ENCODE results near the gene CBY3.
"Not testable (repeated sequence)": the region's sequence is repeated elsewhere in the genome, so short reads cannot be mapped to it uniquely, and the experiment has no call there.

DNA sequence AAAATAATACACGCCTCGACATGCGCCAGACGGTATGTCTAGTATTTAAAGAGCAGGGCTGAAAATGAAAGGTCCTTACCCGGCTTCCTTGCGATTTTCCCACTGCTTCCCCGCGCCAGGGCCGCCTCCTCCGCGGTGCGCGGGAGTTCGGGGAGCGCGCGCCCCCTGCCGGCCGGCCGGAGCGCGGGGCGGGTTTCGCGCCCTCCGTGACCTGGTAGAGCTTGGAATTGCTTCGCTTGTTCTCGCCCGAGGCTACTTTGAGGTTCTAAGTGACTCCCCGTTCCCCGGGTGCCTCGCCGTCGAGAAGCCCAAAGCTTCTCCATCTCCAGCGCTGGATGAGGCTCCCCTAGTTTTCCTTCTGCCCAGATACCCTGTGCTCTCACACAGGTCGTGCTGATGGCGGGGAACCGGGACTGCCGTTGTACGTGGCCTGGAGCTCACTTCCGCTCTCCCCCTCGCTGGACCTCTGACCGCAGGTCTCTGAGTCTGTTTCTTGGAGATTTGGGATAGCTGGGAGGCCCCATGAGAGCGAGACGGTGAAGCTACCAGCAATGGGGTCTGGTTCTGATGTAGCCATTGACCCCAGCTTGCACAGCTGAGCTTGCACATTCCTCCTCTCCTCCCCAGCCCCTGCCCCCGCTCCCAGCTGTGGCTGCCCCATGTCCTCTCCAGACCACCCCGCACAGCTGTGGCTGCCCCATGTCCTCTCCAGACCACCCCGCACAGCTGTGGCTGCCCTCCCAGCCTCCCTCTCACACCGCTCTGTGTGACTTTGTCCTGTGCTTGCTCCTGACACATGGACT, 46.3 kb downstream of the CBY3 start:
- not testable (repeated sequence) for TF ChIP-seq POLR2A (IDR thresholded peaks at IDR 0.05; ENCODE audit: low read length); RAD21 (conservative IDR thresholded peaks at IDR 0.05 in 1 of 2, IDR thresholded peaks at IDR 0.05 in 1 of 2); MAZ (IDR thresholded peaks at IDR 0.05; ENCODE audit: borderline replicate concordance, low read depth, low read length); RNF2 (IDR thresholded peaks at IDR 0.05; ENCODE audit: borderline replicate concordance, low read depth); NR3C1 (IDR thresholded peaks at IDR 0.05); EP300 (IDR thresholded peaks at IDR 0.05); MAFK (IDR thresholded peaks at IDR 0.05; ENCODE audit: partially characterized antibody); RFX5 (IDR thresholded peaks at IDR 0.05); SMC3 (IDR thresholded peaks at IDR 0.05)
- TF ChIP-seq, protein P1, sequence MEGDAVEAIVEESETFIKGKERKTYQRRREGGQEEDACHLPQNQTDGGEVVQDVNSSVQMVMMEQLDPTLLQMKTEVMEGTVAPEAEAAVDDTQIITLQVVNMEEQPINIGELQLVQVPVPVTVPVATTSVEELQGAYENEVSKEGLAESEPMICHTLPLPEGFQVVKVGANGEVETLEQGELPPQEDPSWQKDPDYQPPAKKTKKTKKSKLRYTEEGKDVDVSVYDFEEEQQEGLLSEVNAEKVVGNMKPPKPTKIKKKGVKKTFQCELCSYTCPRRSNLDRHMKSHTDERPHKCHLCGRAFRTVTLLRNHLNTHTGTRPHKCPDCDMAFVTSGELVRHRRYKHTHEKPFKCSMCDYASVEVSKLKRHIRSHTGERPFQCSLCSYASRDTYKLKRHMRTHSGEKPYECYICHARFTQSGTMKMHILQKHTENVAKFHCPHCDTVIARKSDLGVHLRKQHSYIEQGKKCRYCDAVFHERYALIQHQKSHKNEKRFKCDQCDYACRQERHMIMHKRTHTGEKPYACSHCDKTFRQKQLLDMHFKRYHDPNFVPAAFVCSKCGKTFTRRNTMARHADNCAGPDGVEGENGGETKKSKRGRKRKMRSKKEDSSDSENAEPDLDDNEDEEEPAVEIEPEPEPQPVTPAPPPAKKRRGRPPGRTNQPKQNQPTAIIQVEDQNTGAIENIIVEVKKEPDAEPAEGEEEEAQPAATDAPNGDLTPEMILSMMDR (IDR thresholded peaks at IDR 0.05) = not testable (repeated sequence)
- TF ChIP-seq, protein P2, sequence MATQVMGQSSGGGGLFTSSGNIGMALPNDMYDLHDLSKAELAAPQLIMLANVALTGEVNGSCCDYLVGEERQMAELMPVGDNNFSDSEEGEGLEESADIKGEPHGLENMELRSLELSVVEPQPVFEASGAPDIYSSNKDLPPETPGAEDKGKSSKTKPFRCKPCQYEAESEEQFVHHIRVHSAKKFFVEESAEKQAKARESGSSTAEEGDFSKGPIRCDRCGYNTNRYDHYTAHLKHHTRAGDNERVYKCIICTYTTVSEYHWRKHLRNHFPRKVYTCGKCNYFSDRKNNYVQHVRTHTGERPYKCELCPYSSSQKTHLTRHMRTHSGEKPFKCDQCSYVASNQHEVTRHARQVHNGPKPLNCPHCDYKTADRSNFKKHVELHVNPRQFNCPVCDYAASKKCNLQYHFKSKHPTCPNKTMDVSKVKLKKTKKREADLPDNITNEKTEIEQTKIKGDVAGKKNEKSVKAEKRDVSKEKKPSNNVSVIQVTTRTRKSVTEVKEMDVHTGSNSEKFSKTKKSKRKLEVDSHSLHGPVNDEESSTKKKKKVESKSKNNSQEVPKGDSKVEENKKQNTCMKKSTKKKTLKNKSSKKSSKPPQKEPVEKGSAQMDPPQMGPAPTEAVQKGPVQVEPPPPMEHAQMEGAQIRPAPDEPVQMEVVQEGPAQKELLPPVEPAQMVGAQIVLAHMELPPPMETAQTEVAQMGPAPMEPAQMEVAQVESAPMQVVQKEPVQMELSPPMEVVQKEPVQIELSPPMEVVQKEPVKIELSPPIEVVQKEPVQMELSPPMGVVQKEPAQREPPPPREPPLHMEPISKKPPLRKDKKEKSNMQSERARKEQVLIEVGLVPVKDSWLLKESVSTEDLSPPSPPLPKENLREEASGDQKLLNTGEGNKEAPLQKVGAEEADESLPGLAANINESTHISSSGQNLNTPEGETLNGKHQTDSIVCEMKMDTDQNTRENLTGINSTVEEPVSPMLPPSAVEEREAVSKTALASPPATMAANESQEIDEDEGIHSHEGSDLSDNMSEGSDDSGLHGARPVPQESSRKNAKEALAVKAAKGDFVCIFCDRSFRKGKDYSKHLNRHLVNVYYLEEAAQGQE (IDR thresholded peaks at IDR 0.05) = not testable (repeated sequence)
- TF ChIP-seq, protein P3, sequence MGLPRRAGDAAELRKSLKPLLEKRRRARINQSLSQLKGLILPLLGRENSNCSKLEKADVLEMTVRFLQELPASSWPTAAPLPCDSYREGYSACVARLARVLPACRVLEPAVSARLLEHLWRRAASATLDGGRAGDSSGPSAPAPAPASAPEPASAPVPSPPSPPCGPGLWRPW (IDR thresholded peaks at IDR 0.05) = not testable (repeated sequence)
